A549 treated with AZD2906 at 1 μM for 4 hours (cell line): ENCODE data around the gene NNMT. TPM values are rescaled to one million over a fixed set of nuclear protein-coding genes. Genes with fewer than 3 reads are reported as not detected.

Source experiments
- total RNA-seq: library from RNA; stranded (reverse); fragments of 200-300 nt; extraction: Qiagen RNA extraction; gene quantifications from 5 replicates; pipeline ENCODE4 v1.2.3, GENCODE V29; 2022

Gene NNMT
- total RNA-seq = 296 to 388 TPM (median 380 TPM) in 5 replicates

DNA sequence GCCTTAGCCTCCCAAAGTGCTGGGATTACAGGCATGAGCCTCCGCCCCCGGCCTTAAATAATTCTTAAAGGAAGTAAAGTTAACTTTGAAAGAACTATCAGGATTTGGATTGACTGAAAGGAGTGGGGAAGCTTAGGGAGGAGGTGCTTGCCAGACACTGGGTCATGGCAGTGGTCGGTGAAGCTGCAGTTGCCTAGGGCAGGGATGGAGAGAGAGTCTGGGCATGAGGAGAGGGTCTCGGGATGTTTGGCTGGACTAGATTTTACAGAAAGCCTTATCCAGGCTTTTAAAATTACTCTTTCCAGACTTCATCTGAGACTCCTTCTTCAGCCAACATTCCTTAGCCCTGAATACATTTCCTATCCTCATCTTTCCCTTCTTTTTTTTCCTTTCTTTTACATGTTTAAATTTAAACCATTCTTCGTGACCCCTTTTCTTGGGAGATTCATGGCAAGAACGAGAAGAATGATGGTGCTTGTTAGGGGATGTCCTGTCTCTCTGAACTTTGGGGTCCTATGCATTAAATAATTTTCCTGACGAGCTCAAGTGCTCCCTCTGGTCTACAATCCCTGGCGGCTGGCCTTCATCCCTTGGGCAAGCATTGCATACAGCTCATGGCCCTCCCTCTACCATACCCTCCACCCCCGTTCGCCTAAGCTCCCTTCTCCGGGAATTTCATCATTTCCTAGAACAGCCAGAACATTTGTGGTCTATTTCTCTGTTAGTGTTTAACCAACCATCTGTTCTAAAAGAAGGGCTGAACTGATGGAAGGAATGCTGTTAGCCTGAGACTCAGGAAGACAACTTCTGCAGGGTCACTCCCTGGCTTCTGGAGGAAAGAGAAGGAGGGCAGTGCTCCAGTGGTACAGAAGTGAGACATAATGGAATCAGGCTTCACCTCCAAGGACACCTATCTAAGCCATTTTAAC is at the start of gene NNMT:
TSS of gene NNMT (plus strand) at position 724 of the 929 bp plus-strand sequence. CDS start at position 882, 158 bp downstream.

Other genes starting within 250 kb of the NNMT start
- 1.2 to 2.0 TPM (median 1.7 TPM) in 5 replicates for gene ZBTB16, start 236.7 kb upstream of the NNMT start, total RNA-seq
- 3.6 to 4.9 TPM (median 4.1 TPM) in 5 replicates for gene C11orf71, start 104.1 kb downstream of the NNMT start, total RNA-seq
- 21.0 to 31.4 TPM (median 23.8 TPM) in 5 replicates for gene RBM7, start 104.3 kb downstream of the NNMT start, total RNA-seq
- 99.7 to 108 TPM (median 100 TPM) in 5 replicates for gene REXO2, start 143.1 kb downstream of the NNMT start, total RNA-seq